Measurements from ENCODE around the gene DOK7. TPM values are rescaled to one million over a fixed set of nuclear protein-coding genes. Genes with fewer than 3 reads are reported as not detected.

DOK7 gene
- total RNA-seq, 3 donors from 2014 or later, result 1.3 to 3.5 TPM; not detected in 1

DNA sequence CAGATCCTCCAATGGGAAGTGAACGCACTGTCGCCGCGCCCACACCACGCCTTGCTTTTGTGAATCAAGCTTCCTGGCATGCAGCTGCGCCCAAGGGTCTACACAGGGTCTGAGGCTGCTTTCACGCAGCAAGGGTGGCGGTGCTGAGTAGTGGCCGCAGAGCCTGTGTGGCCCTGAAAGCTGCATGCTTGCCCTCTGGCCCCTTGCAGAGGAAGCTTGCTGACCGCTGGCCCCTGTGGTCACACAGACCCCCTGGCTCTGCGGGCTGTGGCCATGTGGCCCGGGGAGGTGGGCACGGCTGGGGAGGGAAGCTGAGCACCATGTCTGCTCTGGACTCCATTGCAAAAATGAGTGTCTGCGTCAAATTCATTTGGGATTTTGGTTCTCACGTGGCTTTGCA, 8.8 kb downstream of the DOK7 start:
- Histone ChIP-seq H3K4me3 (no peak overlapping the region), H3K4me1 (no peaks in the 10 kb centered on the region), H3K27ac (no peak overlapping the region), H3K27me3 (peaks cover 0 to 13% of the 10 kb centered on the region in 2 donors), H3K36me3 (no peaks in the 10 kb centered on the region), H3K9me3 (no peaks in the 10 kb centered on the region)
- DNase-seq (ENCODE audit: low spot score in 2 of 2), result no peak
- intact Hi-C loops (cut with DNase I; ENCODE audit: low total_unique reads), result no loop called here
- TF ChIP-seq, protein P1, sequence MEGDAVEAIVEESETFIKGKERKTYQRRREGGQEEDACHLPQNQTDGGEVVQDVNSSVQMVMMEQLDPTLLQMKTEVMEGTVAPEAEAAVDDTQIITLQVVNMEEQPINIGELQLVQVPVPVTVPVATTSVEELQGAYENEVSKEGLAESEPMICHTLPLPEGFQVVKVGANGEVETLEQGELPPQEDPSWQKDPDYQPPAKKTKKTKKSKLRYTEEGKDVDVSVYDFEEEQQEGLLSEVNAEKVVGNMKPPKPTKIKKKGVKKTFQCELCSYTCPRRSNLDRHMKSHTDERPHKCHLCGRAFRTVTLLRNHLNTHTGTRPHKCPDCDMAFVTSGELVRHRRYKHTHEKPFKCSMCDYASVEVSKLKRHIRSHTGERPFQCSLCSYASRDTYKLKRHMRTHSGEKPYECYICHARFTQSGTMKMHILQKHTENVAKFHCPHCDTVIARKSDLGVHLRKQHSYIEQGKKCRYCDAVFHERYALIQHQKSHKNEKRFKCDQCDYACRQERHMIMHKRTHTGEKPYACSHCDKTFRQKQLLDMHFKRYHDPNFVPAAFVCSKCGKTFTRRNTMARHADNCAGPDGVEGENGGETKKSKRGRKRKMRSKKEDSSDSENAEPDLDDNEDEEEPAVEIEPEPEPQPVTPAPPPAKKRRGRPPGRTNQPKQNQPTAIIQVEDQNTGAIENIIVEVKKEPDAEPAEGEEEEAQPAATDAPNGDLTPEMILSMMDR (IDR thresholded peaks at IDR 0.05), result no peak
- TF ChIP-seq POLR2A (IDR thresholded peaks at IDR 0.05) (no peak), POLR2AphosphoS5 (IDR thresholded peaks at IDR 0.05) (no peak)

DNA sequence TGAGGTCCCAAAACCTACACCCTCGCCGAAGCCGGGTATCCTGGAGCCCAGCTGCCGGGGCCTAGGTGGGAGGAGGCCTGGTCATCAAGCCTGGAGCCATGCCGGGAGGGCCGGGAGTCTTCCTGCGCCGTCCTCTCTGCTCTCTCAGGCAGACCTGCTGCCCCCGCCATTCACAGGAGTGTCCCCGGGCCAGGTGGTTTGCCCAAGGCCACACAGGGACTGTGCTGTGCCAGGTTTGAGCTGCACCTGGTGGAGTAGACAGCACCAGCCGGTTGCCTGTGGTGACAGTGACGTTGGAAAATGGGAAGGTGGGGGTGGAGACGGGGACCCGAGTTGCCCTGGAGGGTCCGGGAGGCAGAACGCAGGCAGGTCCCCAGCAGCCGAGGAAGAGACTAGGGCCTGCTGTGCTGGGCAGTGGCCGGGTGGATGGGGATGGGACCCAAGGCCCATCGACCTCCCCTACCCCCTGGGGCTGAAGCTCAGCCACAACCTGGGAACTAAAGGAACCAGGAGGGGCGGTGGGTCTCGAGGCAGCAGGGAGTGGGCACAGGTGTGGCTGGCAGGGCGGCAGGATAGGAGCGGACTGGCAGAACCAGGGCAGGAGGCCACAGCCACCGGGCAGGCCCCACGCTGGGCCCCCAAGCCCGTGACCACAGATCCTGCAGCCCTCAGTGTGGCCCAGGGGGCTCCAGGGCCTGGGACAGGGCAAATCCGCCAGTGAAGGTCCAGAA, 9.5 kb downstream of the DOK7 start:
- no peak overlapping the region for H3K4me3 ChIP-seq
- H3K9me3 ChIP-seq, result no peaks in the 10 kb centered on the region
- H3K36me3 ChIP-seq, result no peaks in the 10 kb centered on the region
- H3K27me3 ChIP-seq, result peaks cover 0 to 10% of the 10 kb centered on the region in 2 donors
- TF ChIP-seq POLR2A (IDR thresholded peaks at IDR 0.05) (no peak), POLR2AphosphoS5 (IDR thresholded peaks at IDR 0.05) (no peak)
- TF ChIP-seq, protein P1 (IDR thresholded peaks at IDR 0.05), result no peak
- DNase-seq (ENCODE audit: low spot score in 2 of 2), result no peak
- intact Hi-C loops (cut with DNase I; ENCODE audit: low total_unique reads), result no loop called here
- H3K4me1 ChIP-seq, result no peaks in the 10 kb centered on the region
- H3K27ac ChIP-seq, result no peak overlapping the region

DNA sequence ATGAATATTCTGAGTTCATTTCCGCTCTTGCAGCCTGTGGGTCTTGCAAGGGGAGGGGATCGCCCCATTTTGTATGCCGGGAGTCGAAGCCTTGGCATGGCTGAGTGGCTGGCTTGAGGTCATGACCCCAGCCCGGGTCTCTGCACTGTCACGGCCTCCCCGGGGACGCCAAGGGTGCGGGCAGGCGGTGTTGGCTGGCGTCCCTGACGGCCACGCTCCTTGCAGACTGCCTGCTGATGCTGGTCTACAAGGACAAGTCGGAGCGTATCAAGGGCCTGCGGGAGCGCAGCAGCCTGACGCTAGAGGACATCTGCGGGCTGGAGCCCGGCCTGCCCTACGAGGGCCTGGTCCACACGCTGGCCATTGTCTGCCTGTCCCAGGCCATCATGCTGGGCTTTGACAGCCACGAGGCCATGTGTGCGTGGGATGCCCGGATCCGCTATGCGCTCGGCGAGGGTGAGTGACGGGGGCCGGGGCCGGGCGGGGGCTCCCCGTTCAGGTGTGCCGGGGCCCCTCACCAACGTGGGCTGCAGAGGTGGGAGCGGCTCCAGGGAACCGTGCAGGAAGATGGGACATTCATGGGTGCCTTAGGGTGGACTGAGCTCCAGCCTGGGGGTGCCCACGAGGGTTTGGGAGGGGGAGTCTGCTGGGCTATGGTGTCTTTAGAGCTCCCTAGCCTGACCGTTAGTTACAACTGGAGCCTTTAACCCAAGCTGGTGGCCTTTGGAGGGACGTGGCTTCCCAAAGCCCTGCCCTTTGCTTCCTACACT, 10.3 kb downstream of the DOK7 start:
- no peak overlapping the region for H3K4me3 ChIP-seq
- H3K4me1 ChIP-seq, result no peaks in the 10 kb centered on the region
- no peak overlapping the region for H3K27ac ChIP-seq
- H3K36me3 ChIP-seq, result no peaks in the 10 kb centered on the region
- intact Hi-C loops (cut with DNase I; ENCODE audit: low total_unique reads), result no loop called here
- peaks cover 0 to 10% of the 10 kb centered on the region in 2 donors for H3K27me3 ChIP-seq
- H3K9me3 ChIP-seq, result no peaks in the 10 kb centered on the region
- TF ChIP-seq, protein P1 (IDR thresholded peaks at IDR 0.05), result no peak
- no peak for TF ChIP-seq POLR2AphosphoS5 (IDR thresholded peaks at IDR 0.05)
- no peak for TF ChIP-seq POLR2A (IDR thresholded peaks at IDR 0.05)
- DNase-seq (ENCODE audit: low spot score in 2 of 2), result no peak

DNA sequence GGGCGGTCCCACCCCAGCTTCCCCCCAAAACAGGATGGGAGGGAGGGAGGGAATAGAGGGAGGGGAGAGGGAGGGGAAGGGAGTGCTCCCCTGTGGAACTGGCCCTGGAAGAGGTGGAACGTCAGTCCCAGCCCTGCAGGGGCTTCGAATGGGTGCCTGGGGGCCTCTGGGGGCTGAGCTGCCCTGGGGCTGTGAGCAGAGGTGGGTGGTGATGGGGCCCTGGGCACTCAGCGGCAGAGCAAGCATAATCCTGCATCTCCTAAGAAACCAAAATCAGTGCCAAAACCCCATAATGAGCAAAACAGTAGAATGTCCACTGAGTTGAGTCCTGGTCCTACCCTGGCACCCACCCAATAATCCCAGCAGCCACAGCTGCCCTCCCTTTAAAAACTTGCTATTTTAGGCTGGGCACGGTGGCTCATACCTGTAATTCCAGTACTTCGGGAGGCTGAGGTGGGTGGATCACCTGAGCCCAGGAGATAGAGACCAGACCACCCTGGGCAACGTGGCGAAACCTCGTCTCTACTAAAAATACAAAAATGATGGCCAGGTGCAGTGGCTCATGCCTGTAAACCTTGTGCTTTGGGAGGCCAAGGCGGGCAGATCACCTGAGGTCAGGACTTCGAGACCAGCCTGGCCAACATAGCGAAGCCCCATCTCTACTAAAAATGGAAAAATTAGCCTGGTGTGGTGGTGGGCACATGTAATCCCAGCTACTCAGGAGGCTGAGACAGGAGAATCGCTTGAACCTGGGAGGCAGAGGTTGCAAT, 11.1 kb downstream of the DOK7 start:
- Histone ChIP-seq H3K9me3 (no peaks in the 10 kb centered on the region), H3K4me1 (no peaks in the 10 kb centered on the region), H3K27me3 (peaks cover 0 to 10% of the 10 kb centered on the region in 2 donors), H3K36me3 (no peaks in the 10 kb centered on the region), H3K27ac (no peak overlapping the region), H3K4me3 (no peak overlapping the region)
- DNase-seq (ENCODE audit: low spot score in 2 of 2), result no peak
- intact Hi-C loops (cut with DNase I; ENCODE audit: low total_unique reads), result no loop called here
- no peak for TF ChIP-seq POLR2AphosphoS5 (IDR thresholded peaks at IDR 0.05)
- no peak for TF ChIP-seq POLR2A (IDR thresholded peaks at IDR 0.05)
- TF ChIP-seq, protein P1 (IDR thresholded peaks at IDR 0.05), result no peak

Data from breast epithelium (tissue), 4 donors.